Loucy (cell line): ENCODE measurements around the gene OR5K1.

Source experiments
- CTCF ChIP-seq: fragments of 200-600 bp; sonication (generic); conservative IDR thresholded peaks from 2 replicates; pipeline ENCODE4 v1.5.1; 2014; ENCODE audit warnings: mild to moderate bottlenecking, antibody characterized with exemption, low read length
- EZH2phosphoT487 ChIP-seq: fragments of 200-600 bp; IDR thresholded peaks from 2 replicates; pipeline ENCODE4 v1.6.1; 2018; ENCODE audit warnings: antibody characterized with exemption, mild to moderate bottlenecking, moderate library complexity, borderline replicate concordance

- TF ChIP-seq CTCF, result no peak
- no peak for TF ChIP-seq EZH2phosphoT487
Measured at GRCh38 chr3:98519351-98519750, 56.4 kb downstream of the OR5K1 start.
